ENCODE results near the gene CYP46A1. TPM values are rescaled to one million over a fixed set of nuclear protein-coding genes. Genes with fewer than 3 reads are reported as not detected.

CYP46A1 gene
- total RNA-seq, 1 donor from 2014 or later = under 0.01 TPM

DNA sequence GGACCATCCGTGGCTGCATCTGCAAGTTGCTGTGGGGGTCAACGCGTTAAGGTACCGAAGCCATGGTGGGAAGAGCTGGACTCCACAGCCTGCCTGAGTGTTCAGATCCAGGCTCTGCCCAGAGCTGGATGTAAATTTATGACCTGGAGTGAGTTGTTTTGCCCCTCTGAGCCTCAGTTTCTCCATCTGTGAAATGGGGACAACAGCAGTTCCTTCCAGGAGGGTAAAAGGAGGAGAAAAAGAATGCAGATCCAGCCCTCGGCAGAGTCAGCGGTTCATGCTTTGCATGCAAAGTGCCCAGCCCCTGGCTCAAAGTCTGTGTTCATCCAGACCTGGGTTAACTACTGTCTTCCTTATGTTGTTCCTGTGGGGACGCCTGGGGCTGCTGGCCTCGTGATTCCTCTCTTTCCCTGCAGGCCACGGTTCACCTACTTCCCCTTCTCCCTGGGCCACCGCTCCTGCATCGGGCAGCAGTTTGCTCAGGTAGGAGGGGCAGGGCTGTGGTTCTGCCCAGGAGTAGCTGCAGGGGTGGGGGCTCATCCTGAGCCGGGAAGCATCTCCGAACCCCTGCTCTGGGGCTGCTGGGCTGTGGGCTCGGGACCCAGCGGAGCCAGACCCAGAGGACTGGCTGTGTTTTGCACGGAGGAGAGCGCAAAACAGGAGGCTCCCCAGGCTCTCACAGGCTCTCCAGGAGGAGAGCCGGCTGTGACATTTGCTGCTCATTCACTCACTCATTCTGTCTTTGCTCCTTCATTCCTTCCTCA is 41.9 kb downstream of the CYP46A1 start:
- no peak for DNase-seq (ENCODE audit: low read depth)
- H3K4me3 ChIP-seq (ENCODE audit: low read depth, low read length) = no peak overlapping the region
- TF ChIP-seq, protein P1, sequence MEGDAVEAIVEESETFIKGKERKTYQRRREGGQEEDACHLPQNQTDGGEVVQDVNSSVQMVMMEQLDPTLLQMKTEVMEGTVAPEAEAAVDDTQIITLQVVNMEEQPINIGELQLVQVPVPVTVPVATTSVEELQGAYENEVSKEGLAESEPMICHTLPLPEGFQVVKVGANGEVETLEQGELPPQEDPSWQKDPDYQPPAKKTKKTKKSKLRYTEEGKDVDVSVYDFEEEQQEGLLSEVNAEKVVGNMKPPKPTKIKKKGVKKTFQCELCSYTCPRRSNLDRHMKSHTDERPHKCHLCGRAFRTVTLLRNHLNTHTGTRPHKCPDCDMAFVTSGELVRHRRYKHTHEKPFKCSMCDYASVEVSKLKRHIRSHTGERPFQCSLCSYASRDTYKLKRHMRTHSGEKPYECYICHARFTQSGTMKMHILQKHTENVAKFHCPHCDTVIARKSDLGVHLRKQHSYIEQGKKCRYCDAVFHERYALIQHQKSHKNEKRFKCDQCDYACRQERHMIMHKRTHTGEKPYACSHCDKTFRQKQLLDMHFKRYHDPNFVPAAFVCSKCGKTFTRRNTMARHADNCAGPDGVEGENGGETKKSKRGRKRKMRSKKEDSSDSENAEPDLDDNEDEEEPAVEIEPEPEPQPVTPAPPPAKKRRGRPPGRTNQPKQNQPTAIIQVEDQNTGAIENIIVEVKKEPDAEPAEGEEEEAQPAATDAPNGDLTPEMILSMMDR (conservative IDR thresholded peaks at IDR 0.05; ENCODE audit: low read depth, low read length) = no peak

DNA sequence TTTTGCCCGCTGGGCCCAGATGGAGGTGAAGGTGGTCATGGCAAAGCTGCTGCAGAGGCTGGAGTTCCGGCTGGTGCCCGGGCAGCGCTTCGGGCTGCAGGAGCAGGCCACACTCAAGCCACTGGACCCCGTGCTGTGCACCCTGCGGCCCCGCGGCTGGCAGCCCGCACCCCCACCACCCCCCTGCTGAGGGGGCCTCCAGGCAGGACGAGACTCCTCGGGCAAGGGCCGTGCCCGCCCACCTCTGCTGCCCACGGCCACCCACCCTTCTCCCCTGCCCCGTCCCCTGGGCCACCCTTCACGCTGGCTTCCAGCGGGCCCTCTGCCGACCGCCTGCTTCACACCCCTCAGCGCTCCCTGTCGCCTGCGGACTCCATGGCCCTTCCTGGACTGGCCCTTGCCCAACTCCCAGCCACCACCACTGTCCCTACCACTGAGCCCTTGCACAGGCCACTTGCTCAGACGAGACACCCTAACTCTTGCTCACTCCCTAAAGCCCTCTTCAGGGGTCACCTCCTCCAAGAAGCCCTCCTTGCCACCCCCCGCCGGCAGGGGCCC is 42.5 kb downstream of the CYP46A1 start:
- DNase-seq (ENCODE audit: low read depth) = no peak
- no peak overlapping the region for H3K4me3 ChIP-seq (ENCODE audit: low read depth, low read length)
- TF ChIP-seq, protein P1 (conservative IDR thresholded peaks at IDR 0.05; ENCODE audit: low read depth, low read length) = no peak

DNA sequence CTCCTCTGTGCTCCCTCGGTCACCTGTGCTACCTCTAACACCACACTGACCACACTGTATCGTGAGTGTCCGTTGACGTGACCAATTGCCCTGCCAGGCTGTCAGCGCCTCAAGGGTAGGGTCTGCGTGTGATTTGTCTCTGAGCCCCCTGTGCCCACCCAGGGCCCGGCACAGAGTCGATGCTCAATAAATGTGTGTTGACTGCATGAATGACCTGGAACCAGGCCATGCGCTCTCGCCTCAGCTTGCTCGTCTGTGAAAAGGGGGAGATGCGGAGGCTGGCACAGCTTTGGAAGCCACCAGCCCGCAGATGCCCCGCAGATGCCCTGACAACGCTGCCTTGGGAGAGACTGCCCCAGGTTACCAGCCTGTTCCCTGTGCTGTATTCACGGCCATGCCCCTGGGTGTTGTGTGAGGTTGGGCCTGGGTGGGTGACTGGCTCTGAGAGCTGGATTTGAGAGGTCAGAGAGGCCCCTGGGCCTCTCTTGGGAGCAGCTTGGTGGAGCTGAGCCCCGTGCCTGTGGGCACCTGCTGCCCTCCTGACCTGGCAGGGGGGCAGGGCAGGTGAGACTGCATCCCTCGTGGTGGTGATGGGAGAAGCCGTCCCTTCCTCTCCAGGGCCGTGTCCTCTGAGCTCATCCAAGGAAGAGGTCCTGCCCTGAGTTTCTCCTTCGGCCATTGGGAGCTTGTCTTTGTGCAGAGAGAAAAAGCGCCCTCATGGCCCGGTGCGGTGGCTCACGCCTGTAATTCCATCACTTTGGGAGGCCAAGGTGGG is 43.2 kb downstream of the CYP46A1 start:
- TF ChIP-seq, protein P1 (conservative IDR thresholded peaks at IDR 0.05; ENCODE audit: low read depth, low read length) = no peak
- no peak for DNase-seq (ENCODE audit: low read depth)

DNA sequence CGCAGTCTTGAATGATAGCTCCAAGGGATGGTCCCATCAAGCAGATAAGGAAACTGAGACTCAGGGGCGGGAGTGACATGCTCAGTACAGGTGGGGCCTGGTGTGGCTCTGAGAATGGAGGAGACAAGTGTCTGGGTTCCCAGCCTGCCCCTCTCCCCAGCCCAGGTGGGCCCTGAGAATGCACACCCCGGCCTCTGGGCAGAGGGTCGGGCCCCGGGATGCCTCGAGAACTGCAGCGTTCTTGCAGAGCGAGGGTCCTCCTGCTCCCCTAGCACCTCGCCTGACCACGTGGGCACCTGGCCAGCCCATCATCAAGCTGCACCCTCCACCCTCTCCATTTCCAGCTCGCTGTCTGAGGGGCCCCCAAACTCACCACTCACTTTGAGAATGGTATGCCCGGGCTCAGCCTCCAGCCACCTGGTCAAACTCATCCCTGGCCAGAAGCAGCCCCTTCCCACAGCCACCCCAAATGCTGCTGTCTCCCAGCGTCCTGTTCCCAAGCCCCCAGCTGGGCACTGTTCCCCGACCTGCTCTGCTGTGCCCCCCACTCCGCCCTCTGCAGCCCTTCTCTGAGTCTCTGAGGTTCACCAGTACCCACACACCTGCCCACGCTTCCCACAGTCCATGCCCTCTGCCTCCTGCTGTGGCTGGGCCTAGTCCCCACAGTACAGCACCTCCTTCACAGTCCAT is 44.3 kb downstream of the CYP46A1 start:
- TF ChIP-seq, protein P1 (conservative IDR thresholded peaks at IDR 0.05; ENCODE audit: low read depth, low read length) = no peak
- DNase-seq (ENCODE audit: low read depth) = no peak
- H3K4me3 ChIP-seq (ENCODE audit: low read depth, low read length) = no peak overlapping the region

More for the DNA sequence above, 43.2 kb downstream of the CYP46A1 start:
- no peak overlapping the region for H3K4me3 ChIP-seq (ENCODE audit: low read depth, low read length)

DNA sequence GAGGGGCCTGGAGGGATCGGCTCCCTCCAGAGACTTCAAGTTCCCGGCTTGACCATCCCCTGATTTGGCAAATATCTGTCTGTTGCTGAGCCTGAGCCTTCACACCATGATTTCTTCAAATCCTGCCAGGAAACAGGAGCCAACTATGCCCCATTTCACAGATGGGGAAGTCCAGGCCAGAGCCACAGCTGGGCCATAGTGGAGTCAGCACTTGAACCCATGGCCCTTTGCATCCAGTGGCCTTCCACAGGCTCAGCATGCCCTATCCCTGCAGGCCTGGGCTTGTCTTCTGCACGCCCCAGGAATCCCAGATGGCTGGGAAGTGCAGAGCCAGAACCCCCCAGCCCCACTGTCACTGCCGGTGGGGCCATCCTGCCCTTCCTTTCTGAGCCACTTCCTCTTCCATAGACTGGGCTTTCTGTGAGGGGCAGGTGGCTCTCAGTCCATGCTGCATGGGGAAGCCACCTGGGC is 44.9 kb downstream of the CYP46A1 start:
- TF ChIP-seq, protein P1 (conservative IDR thresholded peaks at IDR 0.05; ENCODE audit: low read depth, low read length) = no peak
- no peak for DNase-seq (ENCODE audit: low read depth)
- H3K4me3 ChIP-seq (ENCODE audit: low read depth, low read length) = no peak overlapping the region

DNA sequence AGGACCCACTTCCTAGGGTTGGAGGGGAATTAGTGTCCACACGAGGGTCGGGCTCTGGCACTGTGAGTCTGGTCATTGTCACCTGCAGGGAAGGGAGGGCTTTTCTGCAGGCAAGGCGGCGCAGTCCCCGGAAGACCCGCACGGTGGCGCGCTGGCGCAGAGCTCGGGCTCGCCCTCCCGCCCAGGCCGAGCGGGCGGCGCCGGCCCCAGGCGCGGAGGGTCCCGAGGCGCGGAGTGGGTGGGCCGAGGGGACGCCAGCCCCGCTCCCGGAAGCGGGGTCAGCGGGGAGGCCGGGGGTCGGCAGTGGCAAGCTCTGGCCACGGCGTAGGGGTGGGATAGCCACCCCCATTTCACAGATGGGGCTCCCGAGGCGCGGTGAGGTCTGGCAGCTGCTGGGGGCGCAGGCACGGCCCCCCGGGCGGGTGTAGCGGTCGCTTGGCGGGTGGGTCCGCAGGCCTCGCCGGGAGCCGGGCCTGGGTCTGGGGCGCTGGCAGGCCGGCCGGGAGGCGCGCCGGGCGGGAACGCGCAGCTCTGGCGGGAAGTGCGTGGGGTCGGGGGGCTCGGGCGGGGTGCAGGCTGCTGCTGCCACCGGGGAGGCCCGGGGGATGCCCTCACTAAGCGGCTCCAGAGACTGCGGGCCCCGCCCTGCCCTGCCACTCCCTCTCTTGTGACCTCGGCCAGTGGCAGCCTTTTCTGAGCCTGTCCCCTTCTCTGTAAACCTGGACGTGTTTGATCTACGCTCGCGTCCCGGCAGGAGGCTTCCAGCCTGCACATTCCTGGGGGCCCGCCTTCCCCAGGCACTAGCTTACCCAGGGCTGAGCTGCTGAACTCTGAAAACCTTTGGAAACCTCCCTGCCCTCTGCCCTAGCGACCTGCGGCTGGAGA is 46.1 kb downstream of the CYP46A1 start:
- DNase-seq (ENCODE audit: low read depth) = no peak
- TF ChIP-seq, protein P1 (conservative IDR thresholded peaks at IDR 0.05; ENCODE audit: low read depth, low read length) = peak; percentile 70
- peak overlapping the region; percentile 57 for H3K4me3 ChIP-seq (ENCODE audit: low read depth, low read length)
